T-cell (primary cell): ENCODE data around the gene PRIM1. TPM values are rescaled to one million over a fixed set of nuclear protein-coding genes. Genes with fewer than 3 reads are reported as not detected.

Experiments used
- ATAC-seq, 4 experiments: fragments of 200-7000 bp in 3 of 4; fragments of 150-1000 bp in 1 of 4; cut with Tn5 transposase; replicated peaks in 1 of 4; 1 replicate in 3 of 4; 2 replicates in 1 of 4; pipeline ENCODE4 v1.10.0; 2021; ENCODE audit warnings: moderate library complexity in 3 of 4, mild to moderate bottlenecking in 2 of 4, moderate number of reproducible peaks in 1 of 4
- CTCF ChIA-PET, 2 donors: fragments of 300-600 bp; sonication (Branson Sonifier 250); formaldehyde crosslinking; loops; one replicate each; lab custom pipeline; 2022; ENCODE audit warnings: antibody characterized with exemption in 2 of 2; lab: Charles Lee
- POLR2A ChIA-PET, 2 donors: fragments of 300-600 bp; sonication (Branson Sonifier 250); formaldehyde crosslinking; loops; one replicate each; lab custom pipeline; 2022; ENCODE audit warnings: antibody characterized with exemption in 2 of 2; lab: Charles Lee
- DNase-seq, 35 experiments: peaks; one replicate each; pipeline versions ENCODE4 v3.0.0 to v3.0.0-alpha.2; 2013 to 2023
- H3K27ac ChIP-seq: one replicate; pipeline ENCODE4 v1.5.1; 2013; ENCODE audit warnings: low read length
- H3K27me3 ChIP-seq, 2 experiments: replicated peaks in 1 of 2; 1 replicate in 1 of 2; 2 replicates in 1 of 2; pipeline versions ENCODE4 v1.6.1 to v1.7.0; 2013; ENCODE audit warnings: low read length in 1 of 2, mixed read lengths in 1 of 2; ENCODE audit not compliant: control insufficient read depth in 2 of 2, insufficient read depth in 2 of 2; ENCODE audit errors: extremely low read depth in 1 of 2
- H3K36me3 ChIP-seq, 2 donors: 1 replicate in 1 of 2; 2 replicates in 1 of 2; pipeline versions ENCODE4 v1.6.1 to v1.7.0; 2013; ENCODE audit warnings: low read length in 1 of 2; ENCODE audit not compliant: control insufficient read depth in 2 of 2, insufficient read depth in 1 of 2; ENCODE audit errors: extremely low read depth in 1 of 2
- H3K4me1 ChIP-seq, 2 experiments: 1 replicate in 1 of 2; 2 replicates in 1 of 2; pipeline versions ENCODE4 v1.6.1 to v1.7.0; 2013; ENCODE audit warnings: low read length in 2 of 2, mixed read lengths in 1 of 2; ENCODE audit not compliant: insufficient read depth in 2 of 2, control insufficient read depth in 1 of 2; ENCODE audit errors: extremely low read depth in 1 of 2
- H3K4me3 ChIP-seq, 2 donors: 1 replicate in 1 of 2; 2 replicates in 1 of 2; pipeline versions ENCODE4 v1.5.1 to v1.7.0; 2013; ENCODE audit warnings: mild to moderate bottlenecking in 2 of 2, low read length in 1 of 2, moderate library complexity in 1 of 2; ENCODE audit not compliant: control insufficient read depth in 1 of 2; ENCODE audit errors: extremely low read depth in 1 of 2
- H3K9me3 ChIP-seq: 2 replicates; pipeline ENCODE4 v1.7.0; 2013
- H3K27ac Mint-ChIP-seq, 2 donors: one replicate each; pipeline ENCODE4 v1.8.0; 2020 to 2021; ENCODE audit warnings: mild to moderate bottlenecking in 2 of 2, mixed read lengths in 2 of 2
- H3K27me3 Mint-ChIP-seq, 2 donors: one replicate each; pipeline ENCODE4 v1.8.0; 2021 to 2022; ENCODE audit warnings: mixed read lengths in 2 of 2
- H3K36me3 Mint-ChIP-seq: one replicate; pipeline ENCODE4 v1.8.0; 2021; ENCODE audit warnings: mixed read lengths
- H3K4me1 Mint-ChIP-seq, 3 donors: one replicate each; pipeline ENCODE4 v1.8.0; 2020 to 2022; ENCODE audit warnings: mixed read lengths in 3 of 3, mild to moderate bottlenecking in 1 of 3
- H3K4me3 Mint-ChIP-seq, 3 donors: one replicate each; pipeline ENCODE4 v1.8.0; 2020 to 2022; ENCODE audit warnings: mild to moderate bottlenecking in 3 of 3, mixed read lengths in 3 of 3, moderate library complexity in 3 of 3
- H3K9me3 Mint-ChIP-seq, 3 donors: one replicate each; pipeline ENCODE4 v1.8.0; 2020 to 2022; ENCODE audit warnings: mixed read lengths in 3 of 3
- WGBS: methylation state at CpG from one replicate; pipeline ENCODE4 v1.1.5; 2013; ENCODE audit warnings: missing lambda C conversion rate; ENCODE audit not compliant: insufficient coverage; 5-methylcytosine and 5-hydroxymethylcytosine counted together
- total RNA-seq, 35 experiments: library from RNA in 6 of 35; stranded (reverse) in 6 of 35; fragments of 120-200 nt in 1 of 35; gene quantifications; one replicate each; pipeline versions ENCODE4 v1.2.1 to v1.2.4 and lab custom pipeline; 2013 to 2026

The PRIM1 gene
- total RNA-seq, 5 donors from 2014 or later (not counting 1 experiment from before 2014, with no cell fraction given), result 17.3 to 25.2 (median 22.2) TPM

DNA sequence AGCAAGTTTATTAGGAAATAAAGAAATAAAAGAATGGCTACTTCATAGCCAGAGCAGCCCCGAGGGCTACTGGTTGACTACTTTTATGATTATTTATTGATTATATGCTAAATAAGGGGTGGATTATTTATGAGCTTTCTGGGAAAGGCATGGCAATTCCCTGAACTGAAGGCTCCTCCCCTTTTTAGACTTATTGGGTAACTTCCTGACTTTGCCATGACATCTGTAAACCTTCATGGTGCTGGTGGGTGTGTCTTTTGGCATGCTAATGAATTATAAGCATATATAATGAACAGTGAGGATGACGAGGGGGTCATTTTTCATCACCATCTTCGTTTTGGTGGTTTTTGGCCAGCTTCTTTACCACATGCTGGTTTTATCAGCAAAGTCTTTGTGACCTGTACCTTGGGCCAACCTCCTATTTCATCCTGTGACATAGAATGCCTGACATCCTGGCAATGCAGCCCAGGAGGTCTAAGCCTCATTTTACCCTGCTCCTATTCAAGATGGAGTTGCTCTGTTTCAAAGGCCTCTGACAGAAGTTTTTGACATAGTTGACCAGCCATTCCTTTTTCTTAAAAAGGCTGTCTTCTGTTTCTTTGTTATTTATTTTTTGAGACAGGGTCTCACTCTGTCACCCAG lies 53.0 kb downstream of the PRIM1 start:
- Histone ChIP-seq H3K27me3 (peaks cover 0 to 4% of the 10 kb centered on the region in 2 experiments), H3K4me3 (no peak overlapping the region), H3K9me3 (no peaks in the 10 kb centered on the region), H3K4me1 (no peaks in the 10 kb centered on the region), H3K36me3 (no peaks in the 10 kb centered on the region), H3K27ac (no peak overlapping the region)
- peaks cover 0 to 3% (median 0%) of the 10 kb centered on the region in 3 donors for H3K4me1 Mint-ChIP-seq
- ATAC-seq, result no peak
- H3K9me3 Mint-ChIP-seq, result no peaks in the 10 kb centered on the region
- DNase-seq, result no peak
- no peak overlapping the region for H3K4me3 Mint-ChIP-seq
- no peaks in the 10 kb centered on the region for H3K36me3 Mint-ChIP-seq
- no peak overlapping the region for H3K27ac Mint-ChIP-seq
- ChIA-PET CTCF (no interaction called here), POLR2A (interaction anchor here in 1 of 2 donors (0.6 kb wide), 1 partner anchor 10 kb away, joined by 9 read pairs; no protein-coding TSS in a partner anchor)
- H3K27me3 Mint-ChIP-seq, result peaks cover 0 to 3% of the 10 kb centered on the region in 2 donors
- WGBS, result 86% methylated on average over 2 of the region's 3 CpGs

DNA sequence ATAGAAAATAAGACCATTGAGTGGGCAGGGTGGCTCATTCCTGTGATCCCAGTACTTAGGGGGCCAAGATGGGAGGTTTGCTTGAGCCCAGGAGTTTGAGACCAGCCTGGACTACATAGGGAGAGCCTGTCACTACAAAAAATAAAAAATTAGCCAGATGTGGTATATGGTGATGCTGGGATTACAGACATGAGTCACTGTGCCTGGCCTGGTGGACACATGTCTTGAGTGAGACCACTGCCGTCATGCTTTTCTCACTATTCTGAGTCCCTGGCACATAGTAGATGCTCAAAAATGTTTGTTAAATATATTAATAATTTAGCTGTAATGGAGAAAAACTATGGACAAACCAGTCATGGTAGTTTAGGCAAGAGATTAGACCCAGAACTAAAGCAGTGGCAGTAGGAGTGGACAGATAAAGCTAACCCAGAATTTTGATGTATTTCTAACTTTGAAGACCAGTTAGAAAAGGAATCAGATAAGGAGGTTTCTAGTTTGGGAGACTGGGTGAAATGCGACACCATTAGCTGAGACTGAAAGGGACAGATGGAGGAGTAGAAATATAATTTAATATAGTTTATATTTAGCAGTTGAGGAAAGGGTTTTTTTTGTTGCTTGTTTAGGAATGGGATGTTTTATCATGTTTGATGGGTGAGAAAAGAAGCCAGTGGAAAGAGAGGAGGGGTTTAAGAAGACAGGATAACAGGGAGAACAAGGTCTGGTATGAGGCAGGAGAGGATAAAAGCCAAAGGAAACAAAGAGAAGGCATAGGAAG lies 56.6 kb downstream of the PRIM1 start:
- H3K27me3 ChIP-seq, result peaks cover 0 to 2% of the 10 kb centered on the region in 2 experiments
- no peaks in the 10 kb centered on the region for H3K36me3 ChIP-seq
- no CpG with 5 or more reads among the region's 2 CpGs for WGBS
- H3K4me1 ChIP-seq, result no peaks in the 10 kb centered on the region
- H3K9me3 Mint-ChIP-seq, result no peaks in the 10 kb centered on the region
- H3K27me3 Mint-ChIP-seq, result no peaks in the 10 kb centered on the region
- H3K27ac ChIP-seq, result no peak overlapping the region
- H3K36me3 Mint-ChIP-seq, result no peaks in the 10 kb centered on the region
- DNase-seq, result no peak
- H3K4me3 ChIP-seq, result no peak overlapping the region
- ATAC-seq, result no peak
- no peaks in the 10 kb centered on the region for H3K9me3 ChIP-seq
- POLR2A ChIA-PET, result no interaction called here
- CTCF ChIA-PET, result no interaction called here
- no peaks in the 10 kb centered on the region for H3K4me1 Mint-ChIP-seq
- H3K27ac Mint-ChIP-seq, result peak overlapping the region in 1 of 2 donors; percentile 10
- no peak overlapping the region for H3K4me3 Mint-ChIP-seq

DNA sequence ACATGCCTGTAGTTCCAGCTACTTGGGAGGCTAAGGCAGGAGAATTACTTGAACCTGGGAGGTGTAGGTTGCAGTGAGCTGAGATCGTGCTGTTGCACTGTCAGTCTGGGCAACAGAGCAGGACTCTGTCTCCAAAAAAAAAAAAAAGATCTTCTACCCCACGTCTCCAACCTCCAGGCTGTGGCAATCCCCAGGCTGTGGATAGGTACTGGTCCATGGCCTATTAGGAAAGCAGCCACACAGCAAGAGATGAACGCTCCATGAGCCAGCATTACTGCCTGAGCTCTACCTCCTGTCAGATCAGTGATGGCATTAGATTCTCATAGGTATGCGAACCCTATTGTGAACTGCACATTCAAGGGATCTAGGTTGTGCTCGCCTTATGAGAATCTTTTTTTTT lies 58.0 kb downstream of the PRIM1 start:
- Histone ChIP-seq H3K27me3 (no peaks in the 10 kb centered on the region), H3K4me3 (no peak overlapping the region), H3K9me3 (no peaks in the 10 kb centered on the region), H3K27ac (no peak overlapping the region), H3K36me3 (no peaks in the 10 kb centered on the region), H3K4me1 (peaks cover under 1 to 7% of the 10 kb centered on the region in 2 experiments)
- Mint-ChIP-seq H3K27me3 (no peaks in the 10 kb centered on the region), H3K9me3 (no peaks in the 10 kb centered on the region), H3K4me3 (no peak overlapping the region), H3K27ac (no peak overlapping the region), H3K4me1 (peaks cover 2 to 3% (median 2%) of the 10 kb centered on the region in 3 donors), H3K36me3 (no peaks in the 10 kb centered on the region)
- ChIA-PET CTCF (interaction anchor here in 1 of 2 donors (0.7 kb wide), 1 partner anchor 51 kb away, joined by 5 read pairs; no protein-coding TSS in a partner anchor), POLR2A (interaction anchor here in 1 of 2 donors (0.6 kb wide), 1 partner anchor 24 kb away, joined by 4 read pairs; no protein-coding TSS in a partner anchor)
- no peak for ATAC-seq
- 100% methylated on average over 1 of the region's 5 CpGs for WGBS
- DNase-seq, result no peak

DNA sequence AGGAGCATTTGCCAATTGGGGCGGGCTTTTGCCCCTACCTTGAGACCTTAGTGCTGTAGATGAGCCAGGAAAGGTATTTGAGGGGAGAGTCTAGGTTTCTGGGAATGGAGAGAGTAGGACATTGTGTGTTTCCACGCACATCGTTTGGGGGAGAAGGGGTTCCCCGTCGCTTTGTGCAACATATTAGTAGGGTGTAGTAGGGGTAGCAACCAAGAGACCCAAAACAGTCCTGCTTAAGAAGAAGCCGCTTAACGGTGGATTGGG lies 63.3 kb downstream of the PRIM1 start:
- Histone ChIP-seq H3K4me1 (peaks cover 13 to 36% of the 10 kb centered on the region in 2 experiments), H3K27me3 (no peaks in the 10 kb centered on the region), H3K36me3 (no peaks in the 10 kb centered on the region), H3K9me3 (no peaks in the 10 kb centered on the region), H3K4me3 (peak overlapping the region; percentile 75 to 91), H3K27ac (peak overlapping the region; percentile 91)
- ChIA-PET CTCF (interaction anchor here (0.6 to 3.0 kb wide), 7 partner anchors 37 to 570 kb away, joined by 3 to 20 read pairs (median 3); partner anchors contain the start of genes NACA (in 1 of the 2) and RBMS2 (in 1 of the 2)), POLR2A (interaction anchor here (0.5 to 1.2 kb wide), 5 partner anchors 9 to 167 kb away, joined by 3 to 9 read pairs (median 6); partner anchors contain the start of genes NACA (in 1 of the 2) and RBMS2 (in 1 of the 2))
- no peaks in the 10 kb centered on the region for H3K9me3 Mint-ChIP-seq
- H3K36me3 Mint-ChIP-seq, result peaks cover 9% of the 10 kb centered on the region
- no peaks in the 10 kb centered on the region for H3K27me3 Mint-ChIP-seq
- DNase-seq (peak in 6 of 35 experiments; percentile 4 to 33 (median 20)), ATAC-seq (peak in 2 of 4 experiments; percentile 1 to 21)
- H3K4me1 Mint-ChIP-seq, result peaks cover 23 to 46% (median 36%) of the 10 kb centered on the region in 3 donors
- H3K4me3 Mint-ChIP-seq, result peak overlapping the region; percentile 99
- H3K27ac Mint-ChIP-seq, result peak overlapping the region; percentile 98 to 100
- WGBS, result 0% methylated on average over 7 of the region's 7 CpGs

DNA sequence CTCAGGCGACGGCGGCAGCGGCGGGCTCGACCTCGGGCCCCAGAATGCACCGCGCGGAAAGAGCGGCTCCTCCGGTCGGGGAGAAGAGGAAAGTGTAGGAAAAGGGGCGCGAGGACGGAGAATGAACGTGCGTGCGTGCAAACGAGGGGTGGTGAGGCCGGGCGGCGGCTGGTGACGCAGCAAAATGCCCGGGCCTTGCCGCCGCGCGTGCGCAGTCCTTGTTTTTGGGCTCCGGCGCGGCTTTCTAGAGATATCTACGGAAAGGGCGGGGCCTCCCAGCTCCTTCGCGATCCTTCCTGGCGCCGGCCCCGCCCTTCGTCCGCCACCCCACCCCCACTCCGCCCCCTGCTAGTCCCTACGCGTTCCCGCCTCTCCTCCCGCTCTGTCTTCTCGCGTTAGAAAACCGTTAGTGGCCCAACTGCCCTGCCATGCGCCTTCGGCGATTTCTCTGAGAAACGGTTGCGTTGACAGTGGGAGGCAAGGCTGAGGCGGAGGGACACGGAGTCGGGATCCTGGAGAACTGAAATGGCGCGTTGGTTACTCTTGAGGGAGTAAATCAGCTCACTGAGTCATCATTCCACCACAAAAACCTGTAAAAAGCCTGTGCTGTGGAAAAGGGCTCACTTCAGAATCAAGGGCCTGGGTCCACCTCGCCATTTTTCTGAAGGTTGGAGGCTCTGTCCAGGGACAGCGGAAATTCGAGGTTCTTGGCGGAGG lies 63.8 kb downstream of the PRIM1 start, which contains the start of gene PTGES3:
Gene PTGES3, minus strand, starts transcription at position 156 of the 717 bp plus-strand sequence. CDS start 285 bp downstream, outside the sequence.
- Mint-ChIP-seq H3K27me3 (no peaks in the 10 kb centered on the region), H3K27ac (peak within 1 kb of the TSS; percentile 98 to 100)
- CTCF ChIA-PET, result interaction anchor here (0.6 to 3.0 kb wide), 6 partner anchors 37 to 374 kb away, joined by 3 to 20 read pairs (median 4); partner anchors contain the start of genes NACA (in 1 of the 2) and RBMS2 (in 1 of the 2)

More for the DNA sequence above, 63.8 kb downstream of the PRIM1 start, which contains the start of gene PTGES3:
- Histone ChIP-seq H3K27me3 (no peaks in the 10 kb centered on the region), H3K36me3 (peaks cover 0 to 2% of the 10 kb centered on the region in 2 donors), H3K9me3 (no peaks in the 10 kb centered on the region), H3K4me3 (peak within 1 kb of the TSS; percentile 75 to 91), H3K4me1 (peaks cover 13 to 39% of the 10 kb centered on the region in 2 experiments), H3K27ac (peak within 1 kb of the TSS; percentile 91)
- H3K9me3 Mint-ChIP-seq, result no peaks in the 10 kb centered on the region
- H3K36me3 Mint-ChIP-seq, result peaks cover 9% of the 10 kb centered on the region
- ATAC-seq, result peak; percentile 75 to 85 (median 83)
- under 1% methylated on average over 46 of the region's 64 CpGs for WGBS
- peaks cover 23 to 48% (median 37%) of the 10 kb centered on the region in 3 donors for H3K4me1 Mint-ChIP-seq
- peak; percentile 92 to 99 (median 96) for DNase-seq
- H3K4me3 Mint-ChIP-seq, result peak within 1 kb of the TSS; percentile 99
- POLR2A ChIA-PET, result interaction anchor here (0.6 to 1.5 kb wide), 8 partner anchors 8 to 167 kb away, joined by 3 to 14 read pairs (median 5); partner anchors contain the start of genes NACA (in 1 of the 2) and RBMS2 (in 1 of the 2)
